ENCODE measurements around the gene REX1BD. TPM values are rescaled to one million over a fixed set of nuclear protein-coding genes. Genes with fewer than 3 reads are reported as not detected.
A peak's percentile ranks its signal among the peaks of the same experiment; 100 is the strongest.

Gene REX1BD
- total RNA-seq, 1 experiment from 2014 or later: 72.3 TPM

GRCh38 chr19:18541258-18541991 lies 47.2 kb upstream of the REX1BD start:
- Histone ChIP-seq H3K79me1 (ENCODE audit: insufficient read depth, low read depth, low read length, poor library complexity, severe bottlenecking) (peaks cover 3% of the 10 kb centered on the region), H2BK20ac (ENCODE audit: low read depth, low read length, poor library complexity, severe bottlenecking) (no peak overlapping the region), H3K4me2 (ENCODE audit: insufficient read depth, insufficient read length, low read length) (no peak overlapping the region), H4K8ac (replicated peaks; ENCODE audit: insufficient read length, low read depth, low read length) (no peak overlapping the region), H2BK12ac (ENCODE audit: insufficient read length, low read depth, low read length) (no peak overlapping the region), H3K14ac (ENCODE audit: insufficient read depth, low read length) (no peak overlapping the region), H3K18ac (ENCODE audit: insufficient read length, low read depth, low read length) (no peak overlapping the region), H2AK5ac (ENCODE audit: insufficient read length, low read length) (no peak overlapping the region), H3T11ph (ENCODE audit: low read length) (no peak overlapping the region), H3K9me3 (ENCODE audit: control insufficient read depth, low read depth, low read length) (no peaks in the 10 kb centered on the region), H2BK5ac (ENCODE audit: insufficient read length, low read length) (no peak overlapping the region), H4K91ac (ENCODE audit: insufficient read length, low read depth, low read length) (no peak overlapping the region), H3K9ac (ENCODE audit: extremely low read depth, insufficient read length, low read length) (no peak overlapping the region), H3K56ac (ENCODE audit: insufficient read length, low read depth, low read length) (no peak overlapping the region), H4K20me1 (ENCODE audit: control insufficient read depth, insufficient read depth, insufficient read length) (no peaks in the 10 kb centered on the region), H4K5ac (ENCODE audit: insufficient read length, low read depth, low read length) (no peak overlapping the region), H2AFZ (ENCODE audit: low read length) (no peak overlapping the region), H3K23me2 (ENCODE audit: insufficient read length, low read depth, low read length, poor library complexity, severe bottlenecking) (peaks cover 8% of the 10 kb centered on the region), H3K4ac (ENCODE audit: low read depth, low read length) (no peak overlapping the region), H3K23ac (ENCODE audit: insufficient read length, low read depth, low read length) (no peak overlapping the region), H2BK15ac (ENCODE audit: low read depth, low read length) (no peak overlapping the region), H3K79me2 (ENCODE audit: insufficient read depth, low read length) (no peaks in the 10 kb centered on the region), H3K27ac (ENCODE audit: insufficient read length, low read depth, low read length) (no peak overlapping the region), H3K27me3 (ENCODE audit: insufficient read depth, low read length) (no peaks in the 10 kb centered on the region), H2BK120ac (ENCODE audit: low read depth, low read length, poor library complexity, severe bottlenecking) (no peak overlapping the region), H3K4me1 (ENCODE audit: insufficient read depth, low read length) (0 out of 2 replicates have a peak, but pooled peaks cover 2% of the 10 kb centered on the region)
- H3K27me3 Mint-ChIP-seq (ENCODE audit: low read depth): no peaks in the 10 kb centered on the region
- H3K4me1 Mint-ChIP-seq: peaks cover 12% of the 10 kb centered on the region in 2 experiments
- TF ChIP-seq CTCF (conservative IDR thresholded peaks at IDR 0.05): no peak
- no CpG with 5 or more reads among the region's 21 CpGs for WGBS (ENCODE audit: extremely low coverage, insufficient read length, low lambda C conversion rate)
- no peak for DNase-seq
- no peaks in the 10 kb centered on the region for H3K9me3 Mint-ChIP-seq
- peak overlapping the region in 1 of 3 experiments; percentile 90; a peak in 2 of 7 replicates for H3K27ac Mint-ChIP-seq
- peaks cover 18 to 51% (median 51%) of the 10 kb centered on the region in 3 experiments; a peak in 6 of 7 replicates for H3K36me3 Mint-ChIP-seq (ENCODE audit: insufficient read depth in 1 of 3, low read depth in 3 of 3)
- peak overlapping the region; percentile 32 to 36; a peak in 4 of 5 replicates for H3K4me3 Mint-ChIP-seq

Data from H9 (cell line).